SJSA1 (cell line): ENCODE data around the gene CD74. TPM values are rescaled to one million over a fixed set of nuclear protein-coding genes. Genes with fewer than 3 reads are reported as not detected.
A peak's percentile ranks its signal among the peaks of the same experiment; 100 is the strongest.

Experiments
- DNase-seq, 2 experiments: peaks; one replicate each; pipeline ENCODE4 v3.0.0-alpha.2; 2015 to 2020; ENCODE audit warnings: low spot score in 2 of 2, low read depth in 1 of 2
- H3K27ac ChIP-seq: fragments of 250-450 bp; sonication (Bioruptor Pico); 2 replicates; pipeline ENCODE4 v1.5.1; 2020; ENCODE audit warnings: mild to moderate bottlenecking, moderate library complexity
- H3K27me3 ChIP-seq: fragments of 250-450 bp; sonication (Bioruptor Pico); replicated peaks from 2 replicates; pipeline ENCODE4 v1.5.1; 2020; ENCODE audit warnings: mild to moderate bottlenecking, moderate library complexity
- H3K36me3 ChIP-seq: fragments of 250-450 bp; sonication (Bioruptor Pico); 2 replicates; pipeline ENCODE4 v1.5.1; 2020; ENCODE audit warnings: mild to moderate bottlenecking
- H3K4me1 ChIP-seq: fragments of 250-450 bp; sonication (Bioruptor Pico); replicated peaks from 2 replicates; pipeline ENCODE4 v1.6.1; 2021; ENCODE audit warnings: mild to moderate bottlenecking
- H3K4me3 ChIP-seq: fragments of 250-450 bp; sonication (Bioruptor Pico); 2 replicates; pipeline ENCODE4 v1.5.1; 2020; ENCODE audit warnings: mild to moderate bottlenecking
- H3K9me3 ChIP-seq: fragments of 250-450 bp; sonication (Bioruptor Pico); replicated peaks from 2 replicates; pipeline ENCODE4 v1.5.1; 2020; ENCODE audit warnings: mild to moderate bottlenecking
- total RNA-seq: library from RNA; depleted of rRNA; stranded (reverse); fragments of >200 nt; shearing (Covaris generic); gene quantifications from 2 replicates; pipeline ENCODE4 v1.2.3, GENCODE V29; 2014

CD74 gene
- total RNA-seq, 1 experiment from 2014 or later = not detected

GRCh38 chr5:150391064-150391834 lies 21.5 kb downstream of the CD74 start:
- H3K4me3 ChIP-seq = no peak overlapping the region
- H3K27ac ChIP-seq = no peak overlapping the region
- peaks cover 11% of the 10 kb centered on the region for H3K4me1 ChIP-seq
- peaks cover 97% of the 10 kb centered on the region for H3K36me3 ChIP-seq
- no peak for DNase-seq
- no peaks in the 10 kb centered on the region for H3K9me3 ChIP-seq
- H3K27me3 ChIP-seq = no peaks in the 10 kb centered on the region

- Histone ChIP-seq H3K36me3 (peaks cover 96% of the 10 kb centered on the region), H3K27ac (no peak overlapping the region), H3K9me3 (no peaks in the 10 kb centered on the region), H3K27me3 (no peaks in the 10 kb centered on the region), H3K4me3 (no peak overlapping the region), H3K4me1 (peaks cover 11% of the 10 kb centered on the region)
- no peak for DNase-seq
These were observed 23.0 kb downstream of the CD74 start for GRCh38 chr5:150389531-150390266.

- H3K27ac ChIP-seq = no peak overlapping the region
- H3K27me3 ChIP-seq = no peaks in the 10 kb centered on the region
- no peaks in the 10 kb centered on the region for H3K9me3 ChIP-seq
- DNase-seq = no peak
- H3K4me1 ChIP-seq = no peaks in the 10 kb centered on the region
- H3K36me3 ChIP-seq = peaks cover 96% of the 10 kb centered on the region
- H3K4me3 ChIP-seq = no peak overlapping the region
These were observed 26.5 kb downstream of the CD74 start for GRCh38 chr5:150386024-150386855.

- Histone ChIP-seq H3K9me3 (no peaks in the 10 kb centered on the region), H3K27ac (no peak overlapping the region), H3K4me1 (no peaks in the 10 kb centered on the region), H3K4me3 (no peak overlapping the region), H3K27me3 (no peaks in the 10 kb centered on the region), H3K36me3 (peaks cover 99% of the 10 kb centered on the region)
- DNase-seq = no peak
These were observed 28.0 kb downstream of the CD74 start for GRCh38 chr5:150384701-150385100.

- H3K36me3 ChIP-seq = peaks cover 89% of the 10 kb centered on the region
- H3K27me3 ChIP-seq = no peaks in the 10 kb centered on the region
- peak; percentile 95 to 96 for DNase-seq
- peaks cover 37% of the 10 kb centered on the region for H3K4me1 ChIP-seq
- no peak overlapping the region for H3K4me3 ChIP-seq
- H3K27ac ChIP-seq = peak overlapping the region; percentile 90
- no peaks in the 10 kb centered on the region for H3K9me3 ChIP-seq
These were observed 34.6 kb downstream of the CD74 start for GRCh38 chr5:150377964-150378694.

GRCh38 chr5:150376799-150377771 lies 35.6 kb downstream of the CD74 start:
- peaks cover 89% of the 10 kb centered on the region for H3K36me3 ChIP-seq

GRCh38 chr5:150374651-150375050 lies 38.1 kb downstream of the CD74 start:
- no peak overlapping the region for H3K4me3 ChIP-seq
- DNase-seq = no peak
- H3K36me3 ChIP-seq = peaks cover 89% of the 10 kb centered on the region
- H3K9me3 ChIP-seq = no peaks in the 10 kb centered on the region
- H3K27me3 ChIP-seq = no peaks in the 10 kb centered on the region
- H3K4me1 ChIP-seq = peaks cover 37% of the 10 kb centered on the region
- no peak overlapping the region for H3K27ac ChIP-seq

More at GRCh38 chr5:150376799-150377771, 35.6 kb downstream of the CD74 start:
- Histone ChIP-seq H3K4me1 (peaks cover 37% of the 10 kb centered on the region), H3K27me3 (no peaks in the 10 kb centered on the region), H3K4me3 (no peak overlapping the region), H3K27ac (peak overlapping the region; percentile 90), H3K9me3 (no peaks in the 10 kb centered on the region)
- DNase-seq = peak; percentile 79 to 92

GRCh38 chr5:150372639-150373038 lies 40.1 kb downstream of the CD74 start:
- Histone ChIP-seq H3K4me3 (no peak overlapping the region), H3K36me3 (peaks cover 95% of the 10 kb centered on the region), H3K27ac (no peak overlapping the region), H3K4me1 (peaks cover 18% of the 10 kb centered on the region), H3K27me3 (no peaks in the 10 kb centered on the region), H3K9me3 (no peaks in the 10 kb centered on the region)
- no peak for DNase-seq

GRCh38 chr5:150368526-150368925 lies 44.2 kb downstream of the CD74 start:
- Histone ChIP-seq H3K9me3 (no peaks in the 10 kb centered on the region), H3K27me3 (no peaks in the 10 kb centered on the region), H3K4me3 (no peak overlapping the region), H3K36me3 (peaks cover 93% of the 10 kb centered on the region), H3K27ac (no peak overlapping the region), H3K4me1 (no peaks in the 10 kb centered on the region)
- no peak for DNase-seq

- Histone ChIP-seq H3K27me3 (no peaks in the 10 kb centered on the region), H3K4me3 (no peak overlapping the region), H3K36me3 (peaks cover 90% of the 10 kb centered on the region)
These were observed 48.7 kb downstream of the CD74 start for GRCh38 chr5:150364004-150364403.

GRCh38 chr5:150363185-150363584 lies 49.5 kb downstream of the CD74 start:
- Histone ChIP-seq H3K27me3 (no peaks in the 10 kb centered on the region), H3K4me1 (peaks cover 7% of the 10 kb centered on the region), H3K4me3 (no peak overlapping the region), H3K9me3 (no peaks in the 10 kb centered on the region), H3K27ac (no peak overlapping the region), H3K36me3 (peaks cover 90% of the 10 kb centered on the region)
- no peak for DNase-seq

More at GRCh38 chr5:150364004-150364403, 48.7 kb downstream of the CD74 start:
- no peak overlapping the region for H3K27ac ChIP-seq
- no peak for DNase-seq
- H3K4me1 ChIP-seq = no peaks in the 10 kb centered on the region; the same call in 1 of the 2 replicates
- no peaks in the 10 kb centered on the region for H3K9me3 ChIP-seq

- DNase-seq = no peak
- Histone ChIP-seq H3K27ac (no peak overlapping the region), H3K27me3 (no peaks in the 10 kb centered on the region), H3K9me3 (no peaks in the 10 kb centered on the region), H3K4me3 (no peak overlapping the region), H3K36me3 (peaks cover 82% of the 10 kb centered on the region), H3K4me1 (peaks cover 11% of the 10 kb centered on the region)
These were observed 51.4 kb downstream of the CD74 start for GRCh38 chr5:150361301-150361700.
